SU-DHL-6 (cell line): ENCODE data around the gene ATP2A1.

Experiments used
- CTCF ChIP-seq: fragments of 200-600 bp; sonication (generic); IDR thresholded peaks from one replicate; pipeline ENCODE4 v1.5.1; 2017; ENCODE audit warnings: antibody characterized with exemption, mild to moderate bottlenecking, low read length, moderate library complexity; ENCODE audit not compliant: insufficient read depth, poor library complexity, severe bottlenecking
- EZH2phosphoT487 ChIP-seq: fragments of 200-600 bp; sonication (generic), shearing (Covaris generic); conservative IDR thresholded peaks from 2 replicates; pipeline ENCODE4 v1.6.1; 2018; ENCODE audit warnings: mild to moderate bottlenecking, antibody characterized with exemption, low read length, moderate library complexity, mixed read lengths

DNA sequence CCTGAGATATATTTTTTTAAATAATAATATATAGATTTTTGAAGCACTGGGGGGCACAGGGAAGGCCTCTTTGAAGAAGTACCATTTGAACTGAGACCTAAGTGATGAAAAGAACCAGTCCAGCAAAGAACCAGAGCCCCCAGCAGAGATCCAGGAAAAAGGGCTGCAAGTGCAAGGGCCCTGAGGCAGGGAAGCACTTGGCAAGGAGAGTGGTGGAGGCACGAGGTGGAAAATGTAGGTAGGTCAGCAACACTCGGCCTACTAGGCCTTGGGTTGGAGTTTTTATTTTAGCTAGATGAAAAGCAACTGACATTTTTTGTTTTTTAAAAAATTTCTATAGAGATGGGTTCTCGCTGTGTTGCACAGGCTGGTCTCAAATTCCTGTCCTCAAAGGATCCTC, 51.9 kb downstream of the ATP2A1 start:
- TF ChIP-seq EZH2phosphoT487: no peak
- no peak for TF ChIP-seq CTCF
